ENCODE data around the gene SPG11. TPM values are rescaled to one million over a fixed set of nuclear protein-coding genes. Genes with fewer than 3 reads are reported as not detected.

SPG11 gene
- total RNA-seq, 1 experiment from 2014 or later: 55.0 TPM

DNA sequence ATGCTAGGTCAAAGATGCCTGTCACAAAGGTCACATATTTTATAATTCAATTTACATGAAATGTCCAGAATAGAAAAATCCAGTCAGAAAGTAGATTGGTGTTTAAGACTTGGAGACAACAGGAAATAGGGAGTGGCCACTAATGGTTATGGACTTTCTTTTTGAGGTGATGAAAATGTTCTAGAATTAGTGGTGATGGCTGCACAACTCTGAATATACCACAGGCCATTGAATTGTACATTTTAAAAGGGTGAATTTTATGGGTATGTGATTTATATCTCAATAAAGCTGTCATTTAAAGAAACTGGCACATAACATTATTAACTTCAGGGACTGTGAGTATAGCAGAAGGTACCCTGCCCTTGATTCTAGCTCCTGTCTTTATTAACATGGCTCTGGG lies 15.8 kb downstream of the SPG11 start:
- ChIA-PET POLR2A (interaction anchor here (0.8 kb wide), 1 partner anchor 49 kb away, joined by 4 read pairs; no protein-coding TSS in a partner anchor), CTCF (no interaction called here)
- in situ Hi-C loops (cut with HindIII; ENCODE audit: low pct_unique_long_range_greater_than_20kb, low sequenced_read_pairs): no loop called here

DNA sequence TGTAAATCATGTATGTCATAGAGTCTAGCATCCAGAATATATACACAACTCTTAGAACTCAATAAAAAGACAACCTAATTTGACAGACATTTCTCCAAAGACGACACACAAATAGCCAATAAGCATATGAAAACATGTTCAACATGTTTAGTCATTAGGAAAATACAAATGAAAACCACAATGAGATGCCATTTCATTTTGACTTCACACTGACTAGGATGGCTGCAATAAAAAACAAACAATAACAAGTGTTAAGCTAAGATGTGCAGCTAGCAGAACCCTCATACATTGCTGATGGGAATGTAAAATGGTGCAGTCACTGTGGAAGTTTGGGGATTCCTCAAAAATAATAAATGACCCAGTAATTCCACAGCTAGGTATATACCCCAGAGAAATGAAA lies 16.4 kb downstream of the SPG11 start:
- ATAC-seq (no peak), DNase-seq (ENCODE audit: low read depth, low spot score) (no peak)
- intact Hi-C loops (cut with micrococcal nuclease; ENCODE audit: unreplicated experiment): no loop called here
- no peak overlapping the region for H3K27ac ChIP-seq (ENCODE audit: low read length)
- in situ Hi-C loops (cut with HindIII; ENCODE audit: low pct_unique_long_range_greater_than_20kb, low sequenced_read_pairs): no loop called here
- CTCF ChIA-PET: no interaction called here
- H3K27me3 ChIP-seq (ENCODE audit: control insufficient read depth, insufficient read depth, low read length): no peaks in the 10 kb centered on the region
- POLR2A ChIA-PET: interaction anchor here (0.8 kb wide), 1 partner anchor 49 kb away, joined by 4 read pairs; no protein-coding TSS in a partner anchor
- H3K4me1 ChIP-seq (ENCODE audit: control insufficient read depth, insufficient read depth, low read length): no peaks in the 10 kb centered on the region
- no TSS peak for BruUV-seq (replicated peaks)
- TF ChIP-seq SIN3A (IDR thresholded peaks at IDR 0.05; ENCODE audit: borderline replicate concordance, insufficient read depth, low read depth, low read length): no peak
- peaks cover 4% of the 10 kb centered on the region; the same call in 1 of the 2 replicates for H3K36me3 ChIP-seq (ENCODE audit: control insufficient read depth, insufficient read depth, low read length)
- no peaks in the 10 kb centered on the region for H3K9me3 ChIP-seq (ENCODE audit: control insufficient read depth, insufficient read depth, low read depth, low read length)
- no peak overlapping the region for H3K4me3 ChIP-seq (ENCODE audit: low read depth in 2 of 2, low read length in 2 of 2)

More for the DNA sequence above, 15.8 kb downstream of the SPG11 start:
- Histone ChIP-seq H3K27ac (ENCODE audit: low read length) (no peak overlapping the region), H3K4me1 (ENCODE audit: control insufficient read depth, insufficient read depth, low read length) (no peaks in the 10 kb centered on the region), H3K36me3 (ENCODE audit: control insufficient read depth, insufficient read depth, low read length) (peaks cover 4% of the 10 kb centered on the region; the same call in 1 of the 2 replicates), H3K4me3 (ENCODE audit: low read depth in 2 of 2, low read length in 2 of 2) (no peak overlapping the region), H3K9me3 (ENCODE audit: control insufficient read depth, insufficient read depth, low read depth, low read length) (no peaks in the 10 kb centered on the region), H3K27me3 (ENCODE audit: control insufficient read depth, insufficient read depth, low read length) (no peaks in the 10 kb centered on the region)
- no peak for ATAC-seq
- DNase-seq (ENCODE audit: low read depth, low spot score): no peak
- TF ChIP-seq, protein P1, sequence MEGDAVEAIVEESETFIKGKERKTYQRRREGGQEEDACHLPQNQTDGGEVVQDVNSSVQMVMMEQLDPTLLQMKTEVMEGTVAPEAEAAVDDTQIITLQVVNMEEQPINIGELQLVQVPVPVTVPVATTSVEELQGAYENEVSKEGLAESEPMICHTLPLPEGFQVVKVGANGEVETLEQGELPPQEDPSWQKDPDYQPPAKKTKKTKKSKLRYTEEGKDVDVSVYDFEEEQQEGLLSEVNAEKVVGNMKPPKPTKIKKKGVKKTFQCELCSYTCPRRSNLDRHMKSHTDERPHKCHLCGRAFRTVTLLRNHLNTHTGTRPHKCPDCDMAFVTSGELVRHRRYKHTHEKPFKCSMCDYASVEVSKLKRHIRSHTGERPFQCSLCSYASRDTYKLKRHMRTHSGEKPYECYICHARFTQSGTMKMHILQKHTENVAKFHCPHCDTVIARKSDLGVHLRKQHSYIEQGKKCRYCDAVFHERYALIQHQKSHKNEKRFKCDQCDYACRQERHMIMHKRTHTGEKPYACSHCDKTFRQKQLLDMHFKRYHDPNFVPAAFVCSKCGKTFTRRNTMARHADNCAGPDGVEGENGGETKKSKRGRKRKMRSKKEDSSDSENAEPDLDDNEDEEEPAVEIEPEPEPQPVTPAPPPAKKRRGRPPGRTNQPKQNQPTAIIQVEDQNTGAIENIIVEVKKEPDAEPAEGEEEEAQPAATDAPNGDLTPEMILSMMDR (IDR thresholded peaks at IDR 0.05): no peak
- TF ChIP-seq, protein P2, sequence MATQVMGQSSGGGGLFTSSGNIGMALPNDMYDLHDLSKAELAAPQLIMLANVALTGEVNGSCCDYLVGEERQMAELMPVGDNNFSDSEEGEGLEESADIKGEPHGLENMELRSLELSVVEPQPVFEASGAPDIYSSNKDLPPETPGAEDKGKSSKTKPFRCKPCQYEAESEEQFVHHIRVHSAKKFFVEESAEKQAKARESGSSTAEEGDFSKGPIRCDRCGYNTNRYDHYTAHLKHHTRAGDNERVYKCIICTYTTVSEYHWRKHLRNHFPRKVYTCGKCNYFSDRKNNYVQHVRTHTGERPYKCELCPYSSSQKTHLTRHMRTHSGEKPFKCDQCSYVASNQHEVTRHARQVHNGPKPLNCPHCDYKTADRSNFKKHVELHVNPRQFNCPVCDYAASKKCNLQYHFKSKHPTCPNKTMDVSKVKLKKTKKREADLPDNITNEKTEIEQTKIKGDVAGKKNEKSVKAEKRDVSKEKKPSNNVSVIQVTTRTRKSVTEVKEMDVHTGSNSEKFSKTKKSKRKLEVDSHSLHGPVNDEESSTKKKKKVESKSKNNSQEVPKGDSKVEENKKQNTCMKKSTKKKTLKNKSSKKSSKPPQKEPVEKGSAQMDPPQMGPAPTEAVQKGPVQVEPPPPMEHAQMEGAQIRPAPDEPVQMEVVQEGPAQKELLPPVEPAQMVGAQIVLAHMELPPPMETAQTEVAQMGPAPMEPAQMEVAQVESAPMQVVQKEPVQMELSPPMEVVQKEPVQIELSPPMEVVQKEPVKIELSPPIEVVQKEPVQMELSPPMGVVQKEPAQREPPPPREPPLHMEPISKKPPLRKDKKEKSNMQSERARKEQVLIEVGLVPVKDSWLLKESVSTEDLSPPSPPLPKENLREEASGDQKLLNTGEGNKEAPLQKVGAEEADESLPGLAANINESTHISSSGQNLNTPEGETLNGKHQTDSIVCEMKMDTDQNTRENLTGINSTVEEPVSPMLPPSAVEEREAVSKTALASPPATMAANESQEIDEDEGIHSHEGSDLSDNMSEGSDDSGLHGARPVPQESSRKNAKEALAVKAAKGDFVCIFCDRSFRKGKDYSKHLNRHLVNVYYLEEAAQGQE (IDR thresholded peaks at IDR 0.05; ENCODE audit: insufficient read depth in 1 of 2, low read depth in 2 of 2, low read length in 1 of 2): no peak
- TF ChIP-seq TCF7L2 (IDR thresholded peaks at IDR 0.05; ENCODE audit: low read depth, low read length) (no peak), POLR2AphosphoS5 (IDR thresholded peaks at IDR 0.05; ENCODE audit: low read depth, low read length) (no peak), SIN3A (IDR thresholded peaks at IDR 0.05; ENCODE audit: borderline replicate concordance, insufficient read depth, low read depth, low read length) (no peak)
- BruUV-seq (replicated peaks): no TSS peak
- intact Hi-C loops (cut with micrococcal nuclease; ENCODE audit: unreplicated experiment): no loop called here

DNA sequence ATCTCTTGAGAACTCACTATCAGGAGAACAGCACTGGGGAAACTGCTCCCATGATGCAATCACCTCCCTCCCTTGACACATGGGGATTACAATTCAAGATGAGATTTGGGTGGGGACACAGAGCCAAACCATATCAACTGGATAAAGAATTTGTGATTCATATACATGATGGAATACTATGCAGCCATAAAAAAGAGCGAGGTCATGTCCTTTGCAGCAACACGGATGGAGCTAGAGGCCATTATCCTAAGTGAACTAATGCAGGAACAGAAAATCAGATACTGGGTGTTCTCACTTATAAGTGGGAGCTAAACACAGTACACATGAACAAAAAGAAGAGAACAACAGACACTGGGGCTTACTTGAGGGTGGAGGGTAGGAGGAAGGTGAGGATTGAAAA lies 17.0 kb downstream of the SPG11 start:
- Histone ChIP-seq H3K27me3 (ENCODE audit: control insufficient read depth, insufficient read depth, low read length) (no peaks in the 10 kb centered on the region), H3K27ac (ENCODE audit: low read length) (no peak overlapping the region), H3K4me3 (ENCODE audit: low read depth in 2 of 2, low read length in 2 of 2) (no peak overlapping the region), H3K9me3 (ENCODE audit: control insufficient read depth, insufficient read depth, low read depth, low read length) (no peaks in the 10 kb centered on the region), H3K4me1 (ENCODE audit: control insufficient read depth, insufficient read depth, low read length) (no peaks in the 10 kb centered on the region), H3K36me3 (ENCODE audit: control insufficient read depth, insufficient read depth, low read length) (peaks cover 2% of the 10 kb centered on the region; the same call in 1 of the 2 replicates)
- intact Hi-C loops (cut with micrococcal nuclease; ENCODE audit: unreplicated experiment): no loop called here
- TF ChIP-seq SIN3A (IDR thresholded peaks at IDR 0.05; ENCODE audit: borderline replicate concordance, insufficient read depth, low read depth, low read length) (no peak), TCF7L2 (IDR thresholded peaks at IDR 0.05; ENCODE audit: low read depth, low read length) (no peak)
- TF ChIP-seq, protein P2 (IDR thresholded peaks at IDR 0.05; ENCODE audit: insufficient read depth in 1 of 2, low read depth in 2 of 2, low read length in 1 of 2): no peak
- TF ChIP-seq, protein P1 (IDR thresholded peaks at IDR 0.05): no peak
- CTCF ChIA-PET: no interaction called here
- POLR2A ChIA-PET: no interaction called here
- ATAC-seq (no peak), DNase-seq (ENCODE audit: low read depth, low spot score) (no peak)
- in situ Hi-C loops (cut with HindIII; ENCODE audit: low pct_unique_long_range_greater_than_20kb, low sequenced_read_pairs): no loop called here
- no TSS peak for BruUV-seq (replicated peaks)

Data from Panc1 (cell line).